SK-N-SH (cell line): ENCODE data around the gene ZNF280D.

Experiments
- CHD2 ChIP-seq: fragments of 150-350 bp; IDR thresholded peaks from 2 replicates; pipeline ENCODE4 v1.6.1; 2018; ENCODE audit warnings: low read length; ENCODE audit not compliant: partially characterized antibody
- CTCF ChIP-seq: fragments of 200-600 bp; sonication (generic); IDR thresholded peaks from 2 replicates; pipeline ENCODE4 v1.6.1; 2017; ENCODE audit warnings: antibody characterized with exemption, mild to moderate bottlenecking, moderate library complexity
- EP300 ChIP-seq, 2 experiments: IDR thresholded peaks; 2 replicates each; pipeline versions ENCODE4 v1.4.0 to v1.6.1; 2012; ENCODE audit warnings: borderline replicate concordance in 1 of 2, low read depth in 1 of 2, low read length in 1 of 2
- IRF3 ChIP-seq: fragments of 150-350 bp; IDR thresholded peaks from 2 replicates; pipeline ENCODE4 v1.6.1; 2016; ENCODE audit warnings: mild to moderate bottlenecking, low read depth, low read length
- POLR2AphosphoS5 ChIP-seq: IDR thresholded peaks from 2 replicates; pipeline ENCODE4 v1.6.1; 2012; ENCODE audit warnings: low read depth, low read length
- RAD21 ChIP-seq: IDR thresholded peaks from 2 replicates; pipeline ENCODE4 v1.6.1; 2012; ENCODE audit warnings: mild to moderate bottlenecking, low read length
- REST ChIP-seq: IDR thresholded peaks from 2 replicates; pipeline ENCODE4 v1.6.1; 2012; ENCODE audit warnings: mild to moderate bottlenecking, low read depth, low read length, moderate library complexity

GRCh38 chr15:56678571-56678970 is 54.7 kb downstream of the ZNF280D start:
- TF ChIP-seq REST (no peak), CTCF (no peak), CHD2 (no peak), RAD21 (no peak), IRF3 (no peak), POLR2AphosphoS5 (no peak), EP300 (IDR thresholded peaks at IDR 0.05; ENCODE audit: borderline replicate concordance in 1 of 2, low read depth in 1 of 2, low read length in 1 of 2) (no peak)
